Immature natural killer cell (primary cell): Measurements from ENCODE around the gene LUC7L. TPM values are rescaled to one million over a fixed set of nuclear protein-coding genes. Genes with fewer than 3 reads are reported as not detected.
A peak's percentile ranks its signal among the peaks of the same experiment; 100 is the strongest.

Experiments used
- DNase-seq, 3 donors: peaks; one replicate each; pipeline ENCODE4 v3.0.0; 2022; ENCODE audit warnings: mixed read lengths in 1 of 3
- H3K27ac Mint-ChIP-seq, 6 donors: one replicate each; pipeline ENCODE4 v1.8.0; 2020; ENCODE audit warnings: mixed read lengths in 6 of 6, mild to moderate bottlenecking in 5 of 6, inconsistent platforms in 4 of 6, moderate library complexity in 3 of 6
- H3K27me3 Mint-ChIP-seq, 3 donors: one replicate each; pipeline ENCODE4 v1.8.0; 2020 to 2021; ENCODE audit warnings: low read depth in 3 of 3, mild to moderate bottlenecking in 3 of 3, mixed read lengths in 3 of 3, moderate library complexity in 3 of 3, inconsistent platforms in 1 of 3
- H3K36me3 Mint-ChIP-seq, 3 donors: one replicate each; pipeline ENCODE4 v1.8.0; 2020; ENCODE audit warnings: mixed read lengths in 3 of 3, inconsistent platforms in 2 of 3, mild to moderate bottlenecking in 2 of 3
- H3K4me1 Mint-ChIP-seq, 2 donors: one replicate each; pipeline ENCODE4 v1.8.0; 2020; ENCODE audit warnings: inconsistent platforms in 2 of 2, mild to moderate bottlenecking in 2 of 2, mixed read lengths in 2 of 2, moderate library complexity in 1 of 2
- H3K4me3 Mint-ChIP-seq, 5 donors: one replicate each; pipeline ENCODE4 v1.8.0; 2020; ENCODE audit warnings: mild to moderate bottlenecking in 5 of 5, mixed read lengths in 5 of 5, inconsistent platforms in 3 of 5, moderate library complexity in 3 of 5
- H3K9me3 Mint-ChIP-seq, 6 donors: one replicate each; pipeline ENCODE4 v1.8.0; 2020; ENCODE audit warnings: mild to moderate bottlenecking in 6 of 6, mixed read lengths in 6 of 6, inconsistent platforms in 4 of 6, moderate library complexity in 3 of 6
- polyA plus RNA-seq, 3 donors: library from polyadenylated mRNA; unstranded; fragments of 300-500 nt; fragmentation: Illumina TruSeq; gene quantifications; one replicate each; pipeline ENCODE4 v1.2.3, GENCODE V29; 2021

Gene LUC7L
- polyA plus RNA-seq, 3 donors from 2014 or later, result 4.5 to 15.0 (median 10.4) TPM

DNA sequence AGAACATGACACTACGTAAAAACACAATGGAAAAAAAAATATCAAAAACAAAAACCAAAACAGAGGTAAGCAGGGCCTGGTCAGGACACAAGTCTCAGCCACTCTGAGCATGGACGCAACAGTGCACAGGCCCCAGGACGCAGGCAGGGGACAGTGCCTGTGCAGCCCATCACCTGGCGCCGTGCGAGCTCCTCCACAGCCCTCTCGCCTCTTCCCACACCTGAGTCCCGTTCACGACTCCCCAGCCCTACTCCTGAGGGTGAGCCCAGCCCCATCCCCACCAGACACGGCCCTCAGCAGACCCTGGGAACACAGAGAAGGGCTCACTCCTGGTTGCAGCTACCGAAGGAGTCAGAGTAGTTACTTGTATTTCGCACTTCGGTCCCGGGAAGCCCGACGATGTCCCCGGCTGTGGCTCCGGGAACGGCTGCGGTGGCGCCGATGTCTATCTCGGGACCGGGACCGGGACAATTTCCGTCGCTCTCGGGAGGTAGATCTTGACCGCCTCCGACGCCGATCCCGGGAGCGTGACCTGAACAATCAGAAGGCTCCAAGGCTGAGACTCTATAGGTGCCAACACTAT, 39.6 kb downstream of the LUC7L start:
- Mint-ChIP-seq H3K4me3 (no peak overlapping the region), H3K36me3 (peaks cover 14 to 43% (median 23%) of the 10 kb centered on the region in 3 donors), H3K27me3 (peaks cover 0 to 14% (median 0%) of the 10 kb centered on the region in 3 donors), H3K9me3 (no peaks in the 10 kb centered on the region), H3K4me1 (peaks cover 0 to 3% of the 10 kb centered on the region in 2 donors), H3K27ac (no peak overlapping the region)
- DNase-seq, result no peak

DNA sequence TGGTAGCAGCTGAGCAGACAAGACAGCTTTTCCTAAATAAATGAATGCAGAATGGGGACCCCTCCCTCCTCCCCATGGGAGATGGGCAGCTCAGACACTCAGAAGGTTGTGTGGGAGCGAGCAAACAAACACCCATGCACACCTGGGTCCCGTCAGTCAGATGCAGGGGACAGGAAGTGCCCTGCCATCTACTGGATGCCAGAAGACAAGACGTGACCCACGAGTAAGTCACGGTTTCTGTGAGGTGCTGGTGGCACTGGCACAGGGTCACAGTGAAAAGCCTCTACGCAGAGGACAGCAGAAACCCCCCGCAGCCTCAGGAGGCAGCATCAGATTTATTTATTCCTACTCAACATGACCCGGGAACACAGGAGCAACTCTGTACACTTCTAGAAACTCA, 40.6 kb downstream of the LUC7L start:
- Mint-ChIP-seq H3K36me3 (peaks cover 14 to 42% (median 23%) of the 10 kb centered on the region in 3 donors), H3K27me3 (peaks cover 0 to 14% (median 0%) of the 10 kb centered on the region in 3 donors), H3K27ac (peak overlapping the region in 3 of 6 donors; percentile 17 to 67 (median 45)), H3K4me1 (peaks cover 0 to 3% of the 10 kb centered on the region in 2 donors), H3K4me3 (no peak overlapping the region), H3K9me3 (no peaks in the 10 kb centered on the region)
- no peak for DNase-seq

DNA sequence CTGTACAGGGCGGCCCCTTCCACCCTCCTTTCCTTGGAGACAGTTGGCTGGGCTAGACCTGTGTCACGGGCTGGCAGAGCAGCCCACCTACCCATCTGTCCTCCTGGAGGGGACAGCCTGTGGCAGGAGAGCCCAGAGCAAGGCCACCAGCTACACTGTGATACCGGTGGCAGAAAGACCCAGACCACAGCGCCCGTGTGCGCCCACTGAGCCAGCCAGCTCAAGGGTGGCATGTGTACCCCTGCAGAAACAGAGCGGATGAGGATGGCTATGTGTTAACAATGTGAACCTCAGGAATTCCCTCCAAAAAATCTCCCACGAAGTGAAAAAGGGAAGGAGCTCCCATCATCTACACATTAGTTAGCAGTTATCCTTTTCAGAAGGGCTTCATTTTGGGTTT, 41.9 kb downstream of the LUC7L start:
- DNase-seq, result no peak
- Mint-ChIP-seq H3K36me3 (peaks cover 10 to 39% (median 19%) of the 10 kb centered on the region in 3 donors), H3K9me3 (no peaks in the 10 kb centered on the region), H3K27ac (no peak overlapping the region), H3K27me3 (peaks cover 0 to 14% (median 0%) of the 10 kb centered on the region in 3 donors), H3K4me3 (no peak overlapping the region), H3K4me1 (peaks cover 0 to 3% of the 10 kb centered on the region in 2 donors)

DNA sequence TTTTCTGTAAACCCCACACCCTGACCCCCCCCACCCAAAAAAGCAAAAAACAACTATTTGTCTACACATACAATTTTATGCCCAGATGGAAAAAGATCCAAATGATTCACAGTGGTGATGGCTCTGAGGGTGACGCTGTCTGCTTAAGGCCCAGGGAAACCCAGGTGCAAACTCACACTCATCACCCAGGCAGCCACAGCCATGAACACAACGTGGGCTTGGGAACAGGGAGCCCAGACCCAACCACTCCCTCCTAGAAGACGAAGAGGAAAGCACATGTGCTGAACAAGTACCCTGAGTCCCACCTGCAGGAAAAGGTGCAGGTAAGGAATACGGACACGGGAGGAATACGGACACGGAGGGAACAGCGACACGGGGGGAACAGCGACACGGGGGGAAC, 43.6 kb downstream of the LUC7L start:
- Mint-ChIP-seq H3K27me3 (peaks cover 0 to 7% (median 0%) of the 10 kb centered on the region in 3 donors), H3K27ac (peak overlapping the region in 1 of 6 donors; percentile 16), H3K4me3 (no peak overlapping the region), H3K4me1 (peaks cover 0 to 4% of the 10 kb centered on the region in 2 donors), H3K36me3 (peaks cover 3 to 25% (median 15%) of the 10 kb centered on the region in 3 donors), H3K9me3 (no peaks in the 10 kb centered on the region)
- DNase-seq, result no peak

DNA sequence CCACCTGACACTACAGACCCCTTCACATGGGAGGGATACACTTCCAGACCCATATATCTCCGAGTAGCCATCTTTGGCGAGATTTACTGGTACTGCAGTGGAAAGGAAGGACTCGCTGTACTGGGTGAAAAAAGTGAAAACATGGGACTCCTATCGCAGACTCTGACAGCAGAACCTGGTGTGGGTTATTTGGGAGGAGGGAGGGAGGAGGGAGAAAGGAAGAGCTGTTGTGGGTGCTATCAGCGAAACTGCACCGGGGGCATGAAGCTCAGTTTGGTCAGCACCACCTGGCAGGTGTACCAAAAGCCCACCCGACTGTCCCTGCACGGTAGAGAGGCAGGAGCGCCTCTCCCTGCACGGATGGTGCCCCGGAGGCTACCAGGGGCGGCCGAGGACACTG, 44.0 kb downstream of the LUC7L start:
- Mint-ChIP-seq H3K27ac (peak overlapping the region in 1 of 6 donors; percentile 64), H3K4me3 (no peak overlapping the region), H3K27me3 (peaks cover 0 to 5% (median 0%) of the 10 kb centered on the region in 3 donors), H3K36me3 (peaks cover 2 to 21% (median 13%) of the 10 kb centered on the region in 3 donors), H3K4me1 (peaks cover 0 to 4% of the 10 kb centered on the region in 2 donors), H3K9me3 (no peaks in the 10 kb centered on the region)
- DNase-seq, result no peak

DNA sequence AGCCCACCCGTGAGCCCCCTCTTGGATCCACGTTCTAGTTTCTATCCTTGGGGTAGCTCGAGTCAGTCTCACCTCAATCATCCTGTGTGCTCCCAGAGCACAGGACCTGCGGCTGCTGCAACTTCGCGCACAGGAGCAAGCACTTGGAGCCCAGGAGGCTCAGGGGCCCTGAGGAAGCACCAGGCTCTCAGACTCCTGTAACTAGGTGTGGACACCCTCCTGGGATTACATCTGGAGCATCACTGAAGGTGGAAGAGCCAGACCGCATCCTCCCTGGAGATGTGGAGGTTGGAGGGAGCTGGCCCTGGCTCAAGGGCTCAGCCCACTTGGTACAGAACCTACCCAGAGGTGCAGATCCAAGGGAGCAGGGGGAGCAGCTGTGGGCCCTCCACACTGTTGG, 46.2 kb downstream of the LUC7L start:
- peaks cover 6 to 7% of the 10 kb centered on the region in 2 donors for H3K4me1 Mint-ChIP-seq
- no peaks in the 10 kb centered on the region for H3K9me3 Mint-ChIP-seq
- DNase-seq, result no peak
- no peak overlapping the region for H3K27ac Mint-ChIP-seq
- no peak overlapping the region for H3K4me3 Mint-ChIP-seq
- H3K36me3 Mint-ChIP-seq, result peaks cover 0 to 6% (median 0%) of the 10 kb centered on the region in 3 donors
- peaks cover 2 to 13% (median 12%) of the 10 kb centered on the region in 3 donors for H3K27me3 Mint-ChIP-seq

DNA sequence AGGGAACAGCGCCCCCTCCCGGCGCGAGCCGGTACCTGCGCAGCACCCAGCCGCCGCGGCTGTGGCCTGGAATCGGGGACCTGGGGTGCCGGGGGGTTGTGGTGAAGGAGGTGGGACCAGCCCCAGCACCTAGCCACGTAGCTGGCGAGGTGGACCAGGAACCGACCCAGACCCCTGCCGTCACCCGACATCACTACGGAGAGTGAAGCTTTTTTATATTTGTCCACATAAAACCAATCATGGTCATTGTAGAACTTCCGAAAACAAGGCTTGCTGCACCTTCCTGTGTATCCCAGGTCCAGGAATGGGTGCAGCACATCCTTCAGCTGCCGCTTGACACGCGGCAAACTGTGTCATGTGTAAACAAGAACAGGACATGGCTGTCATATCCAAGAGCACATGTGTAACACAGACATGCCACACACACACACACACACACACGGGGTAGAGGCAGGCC, 47.7 kb downstream of the LUC7L start:
- Mint-ChIP-seq H3K36me3 (peaks cover 0 to 6% (median 0%) of the 10 kb centered on the region in 3 donors), H3K27ac (no peak overlapping the region), H3K4me3 (peak overlapping the region in 2 of 5 donors; percentile 30 to 51), H3K27me3 (peaks cover 8 to 20% (median 14%) of the 10 kb centered on the region in 3 donors), H3K9me3 (no peaks in the 10 kb centered on the region), H3K4me1 (peaks cover 7 to 10% of the 10 kb centered on the region in 2 donors)
- DNase-seq, result no peak

DNA sequence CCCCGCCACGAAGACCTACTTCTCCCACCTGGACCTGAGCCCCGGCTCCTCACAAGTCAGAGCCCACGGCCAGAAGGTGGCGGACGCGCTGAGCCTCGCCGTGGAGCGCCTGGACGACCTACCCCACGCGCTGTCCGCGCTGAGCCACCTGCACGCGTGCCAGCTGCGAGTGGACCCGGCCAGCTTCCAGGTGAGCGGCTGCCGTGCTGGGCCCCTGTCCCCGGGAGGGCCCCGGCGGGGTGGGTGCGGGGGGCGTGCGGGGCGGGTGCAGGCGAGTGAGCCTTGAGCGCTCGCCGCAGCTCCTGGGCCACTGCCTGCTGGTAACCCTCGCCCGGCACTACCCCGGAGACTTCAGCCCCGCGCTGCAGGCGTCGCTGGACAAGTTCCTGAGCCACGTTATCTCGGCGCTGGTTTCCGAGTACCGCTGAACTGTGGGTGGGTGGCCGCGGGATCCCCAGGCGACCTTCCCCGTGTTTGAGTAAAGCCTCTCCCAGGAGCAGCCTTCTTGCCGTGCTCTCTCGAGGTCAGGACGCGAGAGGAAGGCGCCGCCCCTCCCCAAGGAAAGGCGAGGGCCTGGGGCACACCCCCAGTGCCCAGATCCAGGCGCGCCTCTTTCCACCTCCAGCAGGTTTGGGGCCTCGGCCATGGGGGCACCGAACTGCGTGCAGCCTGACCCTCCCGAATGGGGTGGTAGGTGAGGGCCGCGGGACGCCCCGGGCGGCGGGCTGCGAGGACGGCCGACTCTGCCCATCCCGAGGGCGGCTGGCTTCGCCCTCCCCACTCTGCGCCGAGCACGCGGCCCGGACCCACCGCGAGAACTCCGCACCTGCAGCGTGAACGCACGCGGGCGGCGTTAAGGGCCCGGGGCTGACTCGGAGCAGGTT, 48.3 kb downstream of the LUC7L start:
- Mint-ChIP-seq H3K27me3 (peaks cover 8 to 20% (median 14%) of the 10 kb centered on the region in 3 donors), H3K4me3 (peak overlapping the region in 4 of 5 donors; percentile 47 to 68 (median 62)), H3K4me1 (peaks cover 7 to 10% of the 10 kb centered on the region in 2 donors), H3K27ac (no peak overlapping the region), H3K9me3 (no peaks in the 10 kb centered on the region), H3K36me3 (peaks cover 0 to 6% (median 0%) of the 10 kb centered on the region in 3 donors)
- DNase-seq, result peak; percentile 79 to 84 (median 82)

DNA sequence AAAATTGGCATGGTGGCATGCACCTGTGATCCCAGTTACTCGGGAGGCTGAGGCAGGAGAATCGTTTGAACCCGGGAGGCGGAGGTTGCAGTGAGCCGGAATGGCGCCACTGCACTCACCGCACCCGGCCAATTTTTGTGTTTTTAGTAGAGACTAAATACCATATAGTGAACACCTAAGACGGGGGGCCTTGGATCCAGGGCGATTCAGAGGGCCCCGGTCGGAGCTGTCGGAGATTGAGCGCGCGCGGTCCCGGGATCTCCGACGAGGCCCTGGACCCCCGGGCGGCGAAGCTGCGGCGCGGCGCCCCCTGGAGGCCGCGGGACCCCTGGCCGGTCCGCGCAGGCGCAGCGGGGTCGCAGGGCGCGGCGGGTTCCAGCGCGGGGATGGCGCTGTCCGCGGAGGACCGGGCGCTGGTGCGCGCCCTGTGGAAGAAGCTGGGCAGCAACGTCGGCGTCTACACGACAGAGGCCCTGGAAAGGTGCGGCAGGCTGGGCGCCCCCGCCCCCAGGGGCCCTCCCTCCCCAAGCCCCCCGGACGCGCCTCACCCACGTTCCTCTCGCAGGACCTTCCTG, 49.1 kb downstream of the LUC7L start, which contains the start of gene HBQ1:
HBQ1 (plus strand) TSS at position 359 of the 575 bp plus-strand sequence; CDS start at position 387, 28 bp downstream.
- peak; percentile 52 to 58 (median 56) for DNase-seq
- Mint-ChIP-seq H3K27me3 (peaks cover 12 to 22% (median 17%) of the 10 kb centered on the region in 3 donors), H3K4me3 (peak within 1 kb of the TSS; percentile 57 to 68 (median 68)), H3K36me3 (peaks cover 0 to 3% (median 0%) of the 10 kb centered on the region in 3 donors), H3K27ac (no peak within 1 kb of the TSS), H3K4me1 (peaks cover 8 to 13% of the 10 kb centered on the region in 2 donors), H3K9me3 (no peaks in the 10 kb centered on the region)

DNA sequence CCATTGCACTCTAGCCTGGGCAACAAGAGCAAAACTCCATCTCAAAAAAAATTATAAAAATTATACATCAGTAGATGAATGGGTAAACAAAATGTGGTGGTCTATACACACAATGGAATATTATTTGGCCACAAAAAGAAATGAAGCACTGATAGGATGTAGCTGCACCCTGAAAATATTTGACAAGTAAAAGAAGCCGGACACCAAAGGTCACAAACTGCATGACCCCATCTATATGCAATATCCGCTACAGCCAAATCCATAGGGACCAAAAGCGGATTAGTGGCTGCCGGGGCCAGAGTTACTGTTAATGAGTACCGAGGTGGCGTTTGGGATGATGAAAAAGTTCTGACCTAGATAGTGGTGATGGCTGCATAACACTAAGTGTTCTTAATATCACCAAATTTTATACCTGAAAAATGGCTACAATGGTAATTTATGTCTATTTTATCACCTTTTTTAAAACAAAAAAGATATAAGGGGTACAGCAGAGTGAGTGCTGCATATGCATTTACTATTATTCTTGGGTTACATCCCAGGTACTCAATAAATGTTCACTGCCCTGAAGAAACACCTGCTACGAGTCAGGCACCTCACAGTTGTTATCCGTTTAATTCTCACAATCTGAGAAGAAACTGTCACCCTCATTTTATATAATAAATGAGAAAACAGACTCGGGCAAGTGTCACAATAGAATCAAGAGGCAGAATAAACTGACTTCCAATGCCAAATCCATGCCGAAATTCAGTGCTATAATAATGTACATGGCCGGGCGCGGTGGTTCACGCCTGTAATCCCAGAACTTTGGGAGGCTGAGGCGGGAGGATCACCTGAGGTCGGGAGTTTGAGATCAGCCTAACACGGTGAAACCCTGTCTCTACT, 49.8 kb downstream of the LUC7L start:
- Mint-ChIP-seq H3K4me1 (peaks cover 15 to 17% of the 10 kb centered on the region in 2 donors), H3K9me3 (no peaks in the 10 kb centered on the region), H3K36me3 (no peaks in the 10 kb centered on the region), H3K27me3 (peaks cover 15 to 28% (median 19%) of the 10 kb centered on the region in 3 donors), H3K27ac (no peak overlapping the region), H3K4me3 (peak overlapping the region; percentile 57 to 68 (median 68))
- no peak for DNase-seq

DNA sequence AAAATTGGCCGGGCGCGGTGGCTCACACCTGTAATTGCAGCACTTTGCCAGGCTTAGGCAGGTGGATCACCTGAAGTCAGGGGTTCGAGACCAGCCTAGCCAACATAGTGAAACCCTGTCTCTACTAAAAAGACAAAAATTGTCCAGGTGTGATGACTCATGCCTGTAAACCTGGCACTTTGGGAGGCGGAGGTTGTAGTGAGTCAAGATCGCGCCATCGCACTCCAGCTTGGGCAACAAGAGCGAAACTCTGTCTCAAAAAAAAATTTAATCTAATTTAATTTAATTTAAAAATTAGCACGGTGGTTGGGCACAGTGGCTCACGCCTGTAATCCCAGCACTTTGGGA, 50.6 kb downstream of the LUC7L start:
- Mint-ChIP-seq H3K4me3 (peak overlapping the region in 1 of 5 donors; percentile 40), H3K9me3 (no peaks in the 10 kb centered on the region), H3K36me3 (no peaks in the 10 kb centered on the region), H3K4me1 (peaks cover 15 to 18% of the 10 kb centered on the region in 2 donors), H3K27ac (no peak overlapping the region), H3K27me3 (peaks cover 15 to 30% (median 22%) of the 10 kb centered on the region in 3 donors)
- DNase-seq, result no peak

DNA sequence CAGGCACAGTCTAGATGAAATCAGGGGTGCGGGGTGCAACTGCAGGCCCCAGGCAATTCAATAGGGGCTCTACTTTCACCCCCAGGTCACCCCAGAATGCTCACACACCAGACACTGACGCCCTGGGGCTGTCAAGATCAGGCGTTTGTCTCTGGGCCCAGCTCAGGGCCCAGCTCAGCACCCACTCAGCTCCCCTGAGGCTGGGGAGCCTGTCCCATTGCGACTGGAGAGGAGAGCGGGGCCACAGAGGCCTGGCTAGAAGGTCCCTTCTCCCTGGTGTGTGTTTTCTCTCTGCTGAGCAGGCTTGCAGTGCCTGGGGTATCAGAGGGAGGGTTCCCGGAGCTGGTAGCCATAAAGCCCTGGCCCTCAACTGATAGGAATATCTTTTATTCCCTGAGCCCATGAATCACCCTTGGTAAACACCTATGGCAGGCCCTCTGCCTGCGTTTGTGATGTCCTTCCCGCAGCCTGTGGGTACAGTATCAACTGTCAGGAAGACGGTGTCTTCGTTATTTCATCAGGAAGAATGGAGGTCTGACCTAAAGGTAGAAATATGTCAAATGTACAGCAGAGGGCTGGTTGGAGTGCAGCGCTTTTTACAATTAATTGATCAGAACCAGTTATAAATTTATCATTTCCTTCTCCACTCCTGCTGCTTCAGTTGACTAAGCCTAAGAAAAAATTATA, 51.1 kb downstream of the LUC7L start:
- Mint-ChIP-seq H3K9me3 (no peaks in the 10 kb centered on the region), H3K27me3 (peaks cover 15 to 30% (median 24%) of the 10 kb centered on the region in 3 donors), H3K4me1 (peaks cover 15 to 20% of the 10 kb centered on the region in 2 donors), H3K36me3 (no peaks in the 10 kb centered on the region), H3K4me3 (peak overlapping the region; percentile 21 to 67 (median 47)), H3K27ac (no peak overlapping the region)
- DNase-seq, result no peak
